LNCaP clone FGC (cell line): ENCODE results near the gene CCDC61.

ENCODE experiments used
- DNase-seq: peaks from one replicate; pipeline ENCODE4 v3.0.0-alpha.2; 2011; ENCODE audit warnings: low read depth
- H3K4me3 ChIP-seq: 2 replicates; pipeline ENCODE4 v1.5.1; 2011; ENCODE audit warnings: mild to moderate bottlenecking, low read depth, low read length, control low read depth
- TF ChIP-seq, protein P1 (sequence below): IDR thresholded peaks from 2 replicates; pipeline ENCODE4 v1.5.1; 2012; ENCODE audit warnings: mild to moderate bottlenecking; ENCODE audit not compliant: control insufficient read depth, insufficient read depth; ENCODE audit errors: extremely low read depth

The CCDC61 gene

DNA sequence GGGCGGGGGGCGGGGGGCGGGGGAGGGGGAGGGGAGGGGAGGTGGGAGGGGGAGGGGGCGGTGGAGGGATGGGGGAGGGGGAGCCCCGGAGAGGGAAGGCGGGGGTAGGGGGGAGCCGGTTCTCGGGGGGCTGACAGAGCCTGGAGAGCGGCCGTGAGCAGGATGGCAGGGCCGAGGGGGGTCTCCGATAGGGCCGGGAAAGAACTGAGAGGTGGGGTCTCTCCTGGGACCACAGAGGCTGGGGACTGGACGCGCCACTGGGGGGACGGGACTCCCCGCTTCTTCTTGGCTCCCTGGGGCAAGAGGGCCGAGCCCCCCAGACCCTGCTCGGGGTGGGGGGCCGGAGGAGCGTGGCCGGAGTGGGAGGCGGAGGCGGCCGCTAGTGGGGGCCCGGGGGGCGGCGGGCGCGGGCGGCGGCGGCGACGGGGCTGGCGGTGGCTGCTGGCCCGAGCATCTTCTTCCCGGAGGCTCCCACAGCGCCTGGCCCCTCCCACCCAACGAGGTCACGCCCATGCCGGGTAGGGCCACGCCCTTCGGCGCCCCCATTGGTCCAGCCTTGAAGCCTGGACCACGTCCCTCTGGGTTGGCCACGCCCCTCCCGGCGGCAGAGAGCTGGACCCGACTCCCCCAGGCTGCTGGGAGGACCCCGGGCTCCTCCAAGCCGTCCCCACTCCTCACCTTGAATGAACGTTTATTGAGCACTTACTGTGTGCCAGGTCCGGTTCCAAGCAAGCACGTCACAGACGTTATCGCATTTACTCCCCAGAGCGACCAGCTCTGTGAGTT is 21.5 kb upstream of the CCDC61 start, which contains the start of gene NOVA2:
TSS of gene NOVA2 (minus strand) at position 313 of the 786 bp plus-strand sequence. CDS start 514 bp downstream, outside the sequence.
- no peak within 1 kb of the TSS for H3K4me3 ChIP-seq
- no peak for DNase-seq
- TF ChIP-seq, protein P1, sequence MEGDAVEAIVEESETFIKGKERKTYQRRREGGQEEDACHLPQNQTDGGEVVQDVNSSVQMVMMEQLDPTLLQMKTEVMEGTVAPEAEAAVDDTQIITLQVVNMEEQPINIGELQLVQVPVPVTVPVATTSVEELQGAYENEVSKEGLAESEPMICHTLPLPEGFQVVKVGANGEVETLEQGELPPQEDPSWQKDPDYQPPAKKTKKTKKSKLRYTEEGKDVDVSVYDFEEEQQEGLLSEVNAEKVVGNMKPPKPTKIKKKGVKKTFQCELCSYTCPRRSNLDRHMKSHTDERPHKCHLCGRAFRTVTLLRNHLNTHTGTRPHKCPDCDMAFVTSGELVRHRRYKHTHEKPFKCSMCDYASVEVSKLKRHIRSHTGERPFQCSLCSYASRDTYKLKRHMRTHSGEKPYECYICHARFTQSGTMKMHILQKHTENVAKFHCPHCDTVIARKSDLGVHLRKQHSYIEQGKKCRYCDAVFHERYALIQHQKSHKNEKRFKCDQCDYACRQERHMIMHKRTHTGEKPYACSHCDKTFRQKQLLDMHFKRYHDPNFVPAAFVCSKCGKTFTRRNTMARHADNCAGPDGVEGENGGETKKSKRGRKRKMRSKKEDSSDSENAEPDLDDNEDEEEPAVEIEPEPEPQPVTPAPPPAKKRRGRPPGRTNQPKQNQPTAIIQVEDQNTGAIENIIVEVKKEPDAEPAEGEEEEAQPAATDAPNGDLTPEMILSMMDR, result no peak

DNA sequence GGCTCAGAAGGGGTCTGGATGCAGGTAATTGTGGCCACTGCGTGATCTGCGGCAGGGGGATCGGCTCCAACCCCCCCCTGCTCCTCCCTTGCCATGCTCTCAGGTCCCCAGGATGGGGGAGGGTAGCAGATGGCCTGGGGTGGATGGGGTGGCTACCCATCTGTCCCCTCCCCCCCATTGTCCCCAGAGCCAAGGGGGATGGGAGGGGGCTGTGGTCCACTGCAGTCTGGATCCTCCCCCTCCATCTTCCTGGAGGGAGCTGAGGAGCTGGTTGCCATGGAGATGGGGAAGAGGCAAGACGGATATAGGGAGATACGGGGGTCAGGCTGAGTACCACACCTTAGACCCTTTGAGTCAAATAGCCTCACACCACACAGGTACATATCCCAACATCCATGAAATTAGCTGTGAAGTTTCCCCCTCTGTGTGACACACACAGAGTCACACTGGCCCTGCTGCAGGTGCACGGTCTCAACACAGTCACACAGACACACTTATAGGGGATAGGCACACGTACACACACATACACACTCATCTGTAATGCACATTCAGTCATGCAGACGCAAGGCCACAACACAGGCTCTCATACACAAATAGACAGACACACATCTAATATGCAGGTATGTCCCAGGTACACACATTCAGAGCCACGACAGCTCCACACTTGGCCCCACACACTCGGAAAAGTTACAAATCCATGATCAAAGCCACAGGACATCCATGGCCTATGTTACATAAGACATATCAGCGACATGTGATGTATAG is 19.8 kb upstream of the CCDC61 start:
- TF ChIP-seq, protein P1, result no peak
- no peak overlapping the region for H3K4me3 ChIP-seq
- DNase-seq, result no peak

DNA sequence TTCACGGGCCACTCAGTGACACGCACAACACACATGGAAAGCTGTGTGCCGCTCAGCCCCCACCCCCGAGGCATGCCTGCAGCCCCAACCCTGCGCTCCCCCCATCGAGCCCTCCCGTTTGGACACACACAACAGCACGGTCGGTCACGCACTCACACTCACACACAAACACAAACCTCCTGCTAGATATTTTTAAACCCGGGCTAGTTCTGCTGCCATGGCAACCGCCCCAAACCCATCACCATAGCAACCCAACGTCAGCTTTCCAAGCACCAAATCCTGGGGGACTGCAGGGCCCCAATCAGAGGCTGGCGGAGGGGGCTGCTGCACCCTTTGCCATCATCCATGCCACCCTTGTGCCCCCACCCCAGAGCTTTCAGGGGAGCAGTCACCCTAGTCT is 19.1 kb upstream of the CCDC61 start:
- no peak for DNase-seq
- TF ChIP-seq, protein P1, result no peak
- no peak overlapping the region for H3K4me3 ChIP-seq

DNA sequence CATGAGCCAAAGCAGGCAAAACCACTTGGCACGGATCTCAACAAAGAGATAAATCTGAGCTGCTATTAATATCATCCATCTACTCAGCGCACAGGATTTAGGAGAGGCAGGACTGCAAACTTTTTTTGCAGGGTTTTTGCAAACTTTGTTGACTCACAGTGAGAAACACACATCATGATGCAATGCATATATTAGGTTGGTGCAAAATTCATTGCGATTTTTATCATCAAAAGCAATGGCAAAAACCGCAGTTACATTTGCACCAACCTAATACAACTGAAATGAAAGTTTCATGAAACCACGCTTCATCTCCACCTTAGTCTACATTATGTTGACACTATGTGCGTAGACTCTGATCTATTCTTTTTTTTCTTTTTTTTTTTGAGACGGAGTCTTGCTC is 17.1 kb upstream of the CCDC61 start:
- no peak overlapping the region for H3K4me3 ChIP-seq
- TF ChIP-seq, protein P1, result no peak
- no peak for DNase-seq

DNA sequence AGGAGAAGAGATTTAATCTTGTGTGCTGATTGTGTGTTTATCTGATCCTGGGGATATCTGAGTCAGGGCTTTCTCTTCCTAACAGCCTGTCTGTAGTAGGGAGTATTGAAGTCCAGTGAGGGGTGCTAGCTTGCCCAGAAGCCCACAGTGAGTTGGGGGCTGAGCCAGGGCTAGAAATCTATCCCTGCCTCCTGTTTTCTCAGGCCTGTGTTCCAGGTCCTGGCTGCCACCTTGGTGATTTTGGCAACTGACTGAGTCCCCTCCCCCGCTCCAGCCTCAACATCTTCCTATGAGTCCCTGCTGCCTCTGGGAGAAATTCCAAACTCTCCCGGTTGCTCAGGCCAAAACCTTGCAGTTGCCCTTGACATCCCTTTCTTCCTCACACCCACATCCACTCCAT is 13.9 kb upstream of the CCDC61 start:
- no peak for DNase-seq
- no peak overlapping the region for H3K4me3 ChIP-seq
- TF ChIP-seq, protein P1, result no peak

DNA sequence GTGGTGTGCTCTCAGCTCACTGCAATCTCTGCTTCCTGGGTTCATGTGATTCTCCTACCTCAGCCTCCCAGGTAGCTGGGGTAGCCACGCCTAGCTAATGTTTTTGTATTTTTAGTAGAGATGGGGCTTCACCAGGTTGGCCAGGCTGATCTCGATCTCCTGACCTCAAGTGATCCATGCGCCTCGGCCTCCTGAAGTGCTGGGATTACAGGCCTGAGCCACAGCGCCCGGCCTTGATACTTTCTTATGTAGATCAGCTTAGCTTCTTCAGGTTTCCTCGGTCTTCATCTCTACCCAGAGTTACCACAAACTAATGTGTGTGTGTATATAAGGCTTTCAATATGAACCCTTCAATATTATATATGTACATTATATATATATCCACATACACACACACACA is 9.9 kb upstream of the CCDC61 start:
- no peak overlapping the region for H3K4me3 ChIP-seq
- no peak for DNase-seq
- TF ChIP-seq, protein P1, result no peak
